ENCODE data around the gene INHBC.

DNA sequence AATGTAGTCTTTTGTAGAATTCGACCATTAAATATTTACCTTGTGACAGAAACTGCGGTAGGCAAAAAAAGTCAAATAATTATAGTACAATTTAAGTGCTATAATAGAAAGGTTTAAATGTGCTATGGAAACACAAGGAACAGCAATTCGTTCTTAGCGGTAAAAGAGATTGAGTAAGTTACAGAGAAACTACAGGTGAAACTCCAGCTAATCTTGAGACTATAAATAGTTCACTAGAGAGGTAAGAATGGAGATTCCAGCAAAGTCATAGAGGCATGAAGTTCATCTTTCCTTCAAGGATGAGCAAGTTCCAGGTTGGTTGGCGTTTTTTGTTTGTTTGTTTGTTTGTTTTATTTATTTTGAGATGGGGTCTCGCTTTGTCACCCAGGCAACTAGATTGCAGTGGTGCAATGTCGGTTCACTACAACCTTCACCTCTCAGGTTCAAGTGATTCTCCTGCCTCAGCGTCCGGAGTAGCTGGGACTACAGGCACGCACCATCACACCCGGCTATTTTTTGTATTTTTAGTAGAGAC, 2.9 kb upstream of the INHBC start:
- TF ChIP-seq SIN3A (IDR thresholded peaks at IDR 0.05; ENCODE audit: low read depth) (no peak), POLR2AphosphoS5 (IDR thresholded peaks at IDR 0.05; ENCODE audit: low read depth, low read length) (no peak), FOSL1 (IDR thresholded peaks at IDR 0.05; ENCODE audit: low read depth) (no peak), EZH2 (IDR thresholded peaks at IDR 0.05) (no peak), SP1 (IDR thresholded peaks at IDR 0.05; ENCODE audit: low read depth) (no peak)
- TF ChIP-seq, protein P1, sequence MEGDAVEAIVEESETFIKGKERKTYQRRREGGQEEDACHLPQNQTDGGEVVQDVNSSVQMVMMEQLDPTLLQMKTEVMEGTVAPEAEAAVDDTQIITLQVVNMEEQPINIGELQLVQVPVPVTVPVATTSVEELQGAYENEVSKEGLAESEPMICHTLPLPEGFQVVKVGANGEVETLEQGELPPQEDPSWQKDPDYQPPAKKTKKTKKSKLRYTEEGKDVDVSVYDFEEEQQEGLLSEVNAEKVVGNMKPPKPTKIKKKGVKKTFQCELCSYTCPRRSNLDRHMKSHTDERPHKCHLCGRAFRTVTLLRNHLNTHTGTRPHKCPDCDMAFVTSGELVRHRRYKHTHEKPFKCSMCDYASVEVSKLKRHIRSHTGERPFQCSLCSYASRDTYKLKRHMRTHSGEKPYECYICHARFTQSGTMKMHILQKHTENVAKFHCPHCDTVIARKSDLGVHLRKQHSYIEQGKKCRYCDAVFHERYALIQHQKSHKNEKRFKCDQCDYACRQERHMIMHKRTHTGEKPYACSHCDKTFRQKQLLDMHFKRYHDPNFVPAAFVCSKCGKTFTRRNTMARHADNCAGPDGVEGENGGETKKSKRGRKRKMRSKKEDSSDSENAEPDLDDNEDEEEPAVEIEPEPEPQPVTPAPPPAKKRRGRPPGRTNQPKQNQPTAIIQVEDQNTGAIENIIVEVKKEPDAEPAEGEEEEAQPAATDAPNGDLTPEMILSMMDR (IDR thresholded peaks at IDR 0.05 in 2 of 3, conservative IDR thresholded peaks at IDR 0.05 in 1 of 3; ENCODE audit: borderline replicate concordance in 1 of 3, insufficient read depth in 1 of 3, low read depth in 2 of 3, low read length in 2 of 3), result no peak
- TF ChIP-seq, protein P2, sequence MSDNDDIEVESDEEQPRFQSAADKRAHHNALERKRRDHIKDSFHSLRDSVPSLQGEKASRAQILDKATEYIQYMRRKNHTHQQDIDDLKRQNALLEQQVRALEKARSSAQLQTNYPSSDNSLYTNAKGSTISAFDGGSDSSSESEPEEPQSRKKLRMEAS (IDR thresholded peaks at IDR 0.05), result no peak
